ENCODE measurements around the gene EZR. TPM values are rescaled to one million over a fixed set of nuclear protein-coding genes. Genes with fewer than 3 reads are reported as not detected.
A peak's percentile ranks its signal among the peaks of the same experiment; 100 is the strongest.

EZR gene
- total and polyA plus RNA-seq, 9 of the 15 experiments (the other 6 are each of a cell fraction or from before 2014, with no cell fraction given): 36.5 to 162 (median 104) TPM

GRCh38 chr6:158835616-158836221 lies 16.6 kb upstream of the EZR start (continued):
- TF ChIP-seq CXXC5 (CRISPR knock-in tag; IDR thresholded peaks at IDR 0.05) (peak; percentile 68), SRSF1 (IDR thresholded peaks at IDR 0.05; ENCODE audit: low read depth, low read length) (no peak), MCM3 (IDR thresholded peaks at IDR 0.05) (no peak), RAD21 (CRISPR knock-in tag; conservative IDR thresholded peaks at IDR 0.05 in 1 of 2, IDR thresholded peaks at IDR 0.05 in 1 of 2) (0 out of 4 replicates have a peak, but pooled peaks of 1 of the 2 experiments have one; percentile 4), POLR2AphosphoS5 (IDR thresholded peaks at IDR 0.05; ENCODE audit: control insufficient read depth, insufficient read depth, low read depth, low read length) (0 out of 2 replicates have a peak, but pooled peaks have one; percentile 40), CBFA2T3 (IDR thresholded peaks at IDR 0.05) (peak; percentile 68), SNRNP70 (optimal IDR thresholded peaks at IDR 0.05; ENCODE audit: low read depth, low read length) (no peak), ZNF449 (CRISPR knock-in tag; IDR thresholded peaks at IDR 0.05) (no peak), SRF (CRISPR knock-in tag; IDR thresholded peaks at IDR 0.05) (peak in 1 of 2 experiments; percentile 89; a peak in 1 of 4 replicates), ZFPM2 (CRISPR knock-in tag; IDR thresholded peaks at IDR 0.05) (no peak)
- TF ChIP-seq, protein P1, sequence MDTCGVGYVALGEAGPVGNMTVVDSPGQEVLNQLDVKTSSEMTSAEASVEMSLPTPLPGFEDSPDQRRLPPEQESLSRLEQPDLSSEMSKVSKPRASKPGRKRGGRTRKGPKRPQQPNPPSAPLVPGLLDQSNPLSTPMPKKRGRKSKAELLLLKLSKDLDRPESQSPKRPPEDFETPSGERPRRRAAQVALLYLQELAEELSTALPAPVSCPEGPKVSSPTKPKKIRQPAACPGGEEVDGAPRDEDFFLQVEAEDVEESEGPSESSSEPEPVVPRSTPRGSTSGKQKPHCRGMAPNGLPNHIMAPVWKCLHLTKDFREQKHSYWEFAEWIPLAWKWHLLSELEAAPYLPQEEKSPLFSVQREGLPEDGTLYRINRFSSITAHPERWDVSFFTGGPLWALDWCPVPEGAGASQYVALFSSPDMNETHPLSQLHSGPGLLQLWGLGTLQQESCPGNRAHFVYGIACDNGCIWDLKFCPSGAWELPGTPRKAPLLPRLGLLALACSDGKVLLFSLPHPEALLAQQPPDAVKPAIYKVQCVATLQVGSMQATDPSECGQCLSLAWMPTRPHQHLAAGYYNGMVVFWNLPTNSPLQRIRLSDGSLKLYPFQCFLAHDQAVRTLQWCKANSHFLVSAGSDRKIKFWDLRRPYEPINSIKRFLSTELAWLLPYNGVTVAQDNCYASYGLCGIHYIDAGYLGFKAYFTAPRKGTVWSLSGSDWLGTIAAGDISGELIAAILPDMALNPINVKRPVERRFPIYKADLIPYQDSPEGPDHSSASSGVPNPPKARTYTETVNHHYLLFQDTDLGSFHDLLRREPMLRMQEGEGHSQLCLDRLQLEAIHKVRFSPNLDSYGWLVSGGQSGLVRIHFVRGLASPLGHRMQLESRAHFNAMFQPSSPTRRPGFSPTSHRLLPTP (IDR thresholded peaks at IDR 0.05; ENCODE audit: borderline replicate concordance, extremely low read depth, insufficient read length): no peak
- TF ChIP-seq, protein P2, sequence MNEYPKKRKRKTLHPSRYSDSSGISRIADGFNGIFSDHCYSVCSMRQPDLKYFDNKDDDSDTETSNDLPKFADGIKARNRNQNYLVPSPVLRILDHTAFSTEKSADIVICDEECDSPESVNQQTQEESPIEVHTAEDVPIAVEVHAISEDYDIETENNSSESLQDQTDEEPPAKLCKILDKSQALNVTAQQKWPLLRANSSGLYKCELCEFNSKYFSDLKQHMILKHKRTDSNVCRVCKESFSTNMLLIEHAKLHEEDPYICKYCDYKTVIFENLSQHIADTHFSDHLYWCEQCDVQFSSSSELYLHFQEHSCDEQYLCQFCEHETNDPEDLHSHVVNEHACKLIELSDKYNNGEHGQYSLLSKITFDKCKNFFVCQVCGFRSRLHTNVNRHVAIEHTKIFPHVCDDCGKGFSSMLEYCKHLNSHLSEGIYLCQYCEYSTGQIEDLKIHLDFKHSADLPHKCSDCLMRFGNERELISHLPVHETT (CRISPR knock-in tag; conservative IDR thresholded peaks at IDR 0.05 in 1 of 2, IDR thresholded peaks at IDR 0.05 in 1 of 2): peak in 1 of 2 experiments; percentile 27; a peak in 1 of 4 replicates
